Astrocyte of the spinal cord (primary cell): ENCODE data around the gene POLR1C.
"Not testable (repeated sequence)": the region's sequence is repeated elsewhere in the genome, so short reads cannot be mapped to it uniquely, and the experiment has no call there.

Experiments used
- DNase-seq: peaks from one replicate; pipeline ENCODE4 v3.0.0; 2011; ENCODE audit warnings: low read depth, low spot score
- H3K4me3 ChIP-seq: 2 replicates; pipeline ENCODE4 v1.5.1; 2011; ENCODE audit warnings: low read depth, mild to moderate bottlenecking, low read length, moderate library complexity
- in situ Hi-C: cut with HindIII; loops from 2 replicates; pipeline ENCODE4 v1.10.0; 2017; ENCODE audit warnings: low sequenced_read_pairs
- TF ChIP-seq, protein P1 (sequence below): IDR thresholded peaks from 2 replicates; pipeline ENCODE4 v1.5.1; 2012; ENCODE audit warnings: low read depth, mild to moderate bottlenecking, low read length, inconsistent platforms

Gene POLR1C

DNA sequence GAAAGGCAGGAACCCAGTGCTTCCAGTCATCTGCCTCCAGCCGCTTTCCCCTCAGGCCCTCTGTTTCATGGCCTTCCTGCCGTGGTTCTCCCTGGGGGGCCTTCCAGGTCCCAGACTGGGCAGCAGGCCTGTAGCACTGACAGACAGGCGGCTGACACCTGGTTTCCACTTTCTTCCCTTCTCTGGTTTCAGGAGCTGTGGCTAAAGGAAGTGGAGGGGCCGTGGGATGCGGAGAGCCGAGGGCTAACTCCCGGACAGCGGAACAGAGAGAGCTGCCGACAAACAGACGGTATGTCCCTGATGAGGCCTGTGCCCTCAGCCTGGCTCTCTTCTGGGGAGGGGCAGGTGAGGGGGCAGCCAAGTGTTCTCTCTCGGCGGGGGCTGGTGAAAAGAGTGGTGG lies 19.2 kb upstream of the POLR1C start:
- in situ Hi-C loops = no loop called here
- no peak overlapping the region for H3K4me3 ChIP-seq

DNA sequence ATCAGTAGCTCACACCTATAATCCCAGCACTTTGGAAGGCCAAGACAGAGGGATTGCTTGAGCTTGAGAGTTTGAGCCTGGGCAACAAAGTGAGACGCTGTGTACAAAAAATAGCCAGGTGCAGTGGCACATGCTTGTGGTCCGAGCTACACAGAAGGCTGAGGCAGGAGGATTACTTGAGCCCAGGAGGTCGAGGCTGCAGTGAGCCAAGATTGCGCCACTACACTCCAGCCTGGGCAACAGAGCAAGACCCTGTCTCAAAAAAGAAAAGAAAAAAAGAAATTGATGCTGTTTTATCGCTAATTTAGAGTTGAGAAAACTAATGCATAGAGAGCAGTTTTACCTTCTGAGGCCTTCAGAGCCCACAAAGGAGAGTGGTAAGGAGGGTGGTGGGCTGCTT lies 18.6 kb upstream of the POLR1C start:
- in situ Hi-C loops, DNase-seq, H3K4me3 ChIP-seq: not testable (repeated sequence)

More for the DNA sequence above, 19.2 kb upstream of the POLR1C start:
- TF ChIP-seq, protein P1, sequence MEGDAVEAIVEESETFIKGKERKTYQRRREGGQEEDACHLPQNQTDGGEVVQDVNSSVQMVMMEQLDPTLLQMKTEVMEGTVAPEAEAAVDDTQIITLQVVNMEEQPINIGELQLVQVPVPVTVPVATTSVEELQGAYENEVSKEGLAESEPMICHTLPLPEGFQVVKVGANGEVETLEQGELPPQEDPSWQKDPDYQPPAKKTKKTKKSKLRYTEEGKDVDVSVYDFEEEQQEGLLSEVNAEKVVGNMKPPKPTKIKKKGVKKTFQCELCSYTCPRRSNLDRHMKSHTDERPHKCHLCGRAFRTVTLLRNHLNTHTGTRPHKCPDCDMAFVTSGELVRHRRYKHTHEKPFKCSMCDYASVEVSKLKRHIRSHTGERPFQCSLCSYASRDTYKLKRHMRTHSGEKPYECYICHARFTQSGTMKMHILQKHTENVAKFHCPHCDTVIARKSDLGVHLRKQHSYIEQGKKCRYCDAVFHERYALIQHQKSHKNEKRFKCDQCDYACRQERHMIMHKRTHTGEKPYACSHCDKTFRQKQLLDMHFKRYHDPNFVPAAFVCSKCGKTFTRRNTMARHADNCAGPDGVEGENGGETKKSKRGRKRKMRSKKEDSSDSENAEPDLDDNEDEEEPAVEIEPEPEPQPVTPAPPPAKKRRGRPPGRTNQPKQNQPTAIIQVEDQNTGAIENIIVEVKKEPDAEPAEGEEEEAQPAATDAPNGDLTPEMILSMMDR = no peak
- DNase-seq = no peak

DNA sequence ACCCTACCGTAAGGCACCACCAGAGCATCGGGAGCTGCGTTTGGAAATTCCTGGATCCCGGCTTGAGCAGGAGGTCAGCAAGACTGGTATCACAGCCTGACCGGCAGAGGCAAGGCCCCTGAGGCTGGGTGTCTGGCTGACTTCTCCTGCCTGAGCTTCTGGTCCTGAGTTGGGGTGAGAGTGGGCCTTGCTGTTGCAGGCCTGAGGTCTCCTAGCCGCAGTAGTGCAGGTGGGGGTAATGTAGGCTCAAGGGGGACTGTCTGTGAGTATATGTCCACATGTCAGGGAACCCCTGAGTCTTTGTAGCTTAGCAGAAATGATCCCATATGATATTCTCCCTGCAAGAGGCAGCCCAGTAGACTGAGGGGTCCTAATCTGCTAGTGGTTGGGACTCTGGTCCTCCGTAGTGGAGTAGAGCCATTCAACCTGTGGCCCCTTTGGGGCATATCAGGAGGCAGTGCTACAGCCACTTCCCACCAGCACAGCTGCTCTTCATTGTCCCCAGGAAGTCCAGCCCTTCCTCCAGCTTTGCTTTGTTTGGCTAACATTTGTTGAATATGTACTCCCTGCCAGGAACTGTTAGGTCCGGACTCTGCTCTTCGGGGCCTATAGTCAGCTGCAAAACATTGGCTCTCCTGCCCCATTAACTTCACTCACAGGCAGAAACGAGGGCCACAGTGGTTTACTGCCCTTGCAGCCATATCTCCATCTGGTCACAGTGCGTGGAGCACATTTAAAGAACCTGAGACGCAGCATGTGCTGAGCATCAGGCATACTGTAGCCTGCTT lies 17.7 kb upstream of the POLR1C start:
- no peak overlapping the region for H3K4me3 ChIP-seq
- TF ChIP-seq, protein P1 = no peak
- no peak for DNase-seq
- in situ Hi-C loops = no loop called here

DNA sequence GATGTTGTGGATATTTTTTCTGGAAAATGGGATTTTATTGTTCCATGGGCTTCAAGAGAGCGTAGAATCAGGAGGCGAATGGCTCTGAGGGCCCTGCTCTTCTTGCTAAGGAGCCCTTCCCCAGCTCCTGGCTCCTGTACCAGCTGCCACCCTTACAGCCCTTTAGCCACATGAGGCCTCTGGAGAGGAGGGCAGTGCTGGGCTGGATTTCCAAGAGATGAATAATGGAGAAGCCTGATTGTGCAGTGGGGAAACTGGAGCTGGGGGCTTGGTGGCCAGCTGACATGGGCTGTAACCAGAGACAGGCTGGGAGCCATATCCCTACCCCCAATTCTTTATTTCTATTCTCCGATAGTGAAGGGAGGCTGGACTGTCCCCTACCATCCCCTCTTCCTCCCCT lies 16.0 kb upstream of the POLR1C start:
- no peak for DNase-seq
- in situ Hi-C loops = no loop called here
- TF ChIP-seq, protein P1 = no peak
- no peak overlapping the region for H3K4me3 ChIP-seq

DNA sequence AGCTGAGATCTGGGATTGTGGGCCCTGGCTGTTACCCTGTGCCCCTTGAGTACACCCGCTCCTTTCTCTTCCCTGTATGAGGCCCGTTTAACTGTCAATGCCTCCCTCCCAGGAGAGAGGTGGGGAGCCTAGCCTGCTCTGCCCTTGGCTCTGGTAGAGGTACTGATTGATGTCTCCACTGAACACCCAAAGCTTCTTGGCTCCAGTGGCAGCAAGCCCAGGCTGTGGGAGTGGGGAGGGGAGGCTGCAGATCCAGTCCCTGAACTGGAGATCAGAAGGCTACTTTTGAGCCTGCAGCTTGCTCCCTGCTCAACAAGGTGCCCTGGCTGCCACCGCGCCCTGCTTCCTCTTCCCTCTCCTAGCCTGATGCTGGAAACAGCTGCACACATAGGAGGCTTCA lies 14.2 kb upstream of the POLR1C start:
- DNase-seq = no peak
- TF ChIP-seq, protein P1 = no peak
- H3K4me3 ChIP-seq = no peak overlapping the region
- in situ Hi-C loops = no loop called here

DNA sequence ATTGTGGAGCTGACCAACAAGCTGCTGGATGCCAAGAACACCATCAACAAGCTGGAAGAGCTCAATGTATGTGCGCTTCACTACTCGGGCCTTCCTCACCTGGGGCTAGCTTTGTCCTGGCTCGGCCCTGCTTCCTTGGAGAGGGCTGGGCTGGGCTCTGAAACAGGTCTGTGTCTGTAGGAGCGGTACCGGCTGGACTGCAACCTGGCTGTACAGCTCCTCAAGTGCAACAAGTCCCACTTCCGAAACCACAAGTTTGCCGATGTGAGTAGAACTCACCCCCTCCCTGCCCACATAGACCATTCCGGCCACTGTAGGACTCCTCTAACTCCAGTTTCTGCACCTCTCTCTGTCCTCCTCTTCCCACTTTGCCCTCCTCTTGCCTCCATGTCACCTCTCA lies 13.4 kb upstream of the POLR1C start:
- in situ Hi-C loops = no loop called here
- DNase-seq = no peak
- TF ChIP-seq, protein P1 = no peak
- no peak overlapping the region for H3K4me3 ChIP-seq

DNA sequence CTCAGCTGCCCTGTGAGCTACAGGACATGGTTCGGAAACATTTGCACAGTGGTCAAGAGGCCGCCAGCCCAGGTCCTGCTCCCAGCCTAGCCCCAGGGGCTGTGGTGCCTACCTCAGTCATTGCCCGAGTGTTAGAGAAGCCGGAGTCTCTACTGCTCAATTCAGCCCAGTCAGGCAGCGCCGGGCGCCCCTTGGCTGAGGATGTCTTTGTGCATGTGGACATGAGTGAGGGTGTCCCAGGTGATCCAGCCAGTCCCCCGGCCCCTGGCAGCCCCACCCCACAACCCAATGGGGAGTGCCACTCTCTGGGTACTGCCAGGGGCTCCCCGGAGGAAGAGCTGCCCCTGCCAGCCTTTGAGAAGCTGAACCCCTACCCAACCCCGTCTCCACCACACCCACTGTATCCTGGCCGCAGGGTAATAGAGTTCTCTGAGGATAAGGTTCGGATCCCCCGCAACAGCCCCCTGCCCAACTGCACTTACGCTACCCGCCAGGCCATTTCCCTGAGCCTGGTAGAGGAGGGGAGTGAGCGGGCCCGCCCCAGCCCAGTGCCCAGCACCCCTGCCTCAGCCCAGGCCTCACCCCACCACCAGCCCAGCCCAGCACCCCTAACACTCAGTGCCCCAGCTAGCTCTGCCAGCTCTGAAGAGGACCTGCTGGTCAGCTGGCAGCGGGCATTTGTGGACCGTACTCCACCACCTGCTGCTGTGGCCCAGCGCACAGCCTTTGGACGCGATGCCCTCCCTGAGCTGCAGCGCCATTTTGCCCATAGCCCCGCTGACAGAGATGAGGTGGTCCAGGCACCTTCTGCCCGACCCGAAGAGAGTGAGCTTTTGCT lies 11.9 kb upstream of the POLR1C start:
- TF ChIP-seq, protein P1 = no peak
- no peak overlapping the region for H3K4me3 ChIP-seq
- no peak for DNase-seq
- in situ Hi-C loops = no loop called here
